Measurements from ENCODE around the gene DZIP1. TPM values are rescaled to one million over a fixed set of nuclear protein-coding genes. Genes with fewer than 3 reads are reported as not detected.

Gene DZIP1
- total RNA-seq, 1 experiment from 2014 or later: not detected

GRCh38 chr13:95546919-95547318 lies 97.6 kb downstream of the DZIP1 start:
- Histone ChIP-seq H3K9me2 (replicated peaks; ENCODE audit: insufficient read depth, low read length) (no peaks in the 10 kb centered on the region), H2AFZ (ENCODE audit: low read length) (no peak overlapping the region), H3K4me1 (ENCODE audit: low read length) (no peaks in the 10 kb centered on the region), H3K27me3 (ENCODE audit: low read length) (no peaks in the 10 kb centered on the region), H3K4me2 (ENCODE audit: low read depth, low read length, poor library complexity, severe bottlenecking) (no peak overlapping the region), H4K20me1 (ENCODE audit: insufficient read depth, low read depth, low read length) (no peaks in the 10 kb centered on the region), H3K9me3 (ENCODE audit: low read length) (no peaks in the 10 kb centered on the region), H3K4me3 (ENCODE audit: low read length) (no peak overlapping the region), H3K36me3 (ENCODE audit: insufficient read depth, low read length) (no peaks in the 10 kb centered on the region), H3K9ac (ENCODE audit: low read length) (no peak overlapping the region), H3K27ac (ENCODE audit: low read length) (no peak overlapping the region), H3K79me2 (ENCODE audit: low read length) (no peaks in the 10 kb centered on the region)
- DNase-seq: no peak

GRCh38 chr13:95544293-95544692 lies 100.2 kb downstream of the DZIP1 start:
- Histone ChIP-seq H3K27me3 (ENCODE audit: low read length) (no peaks in the 10 kb centered on the region), H3K36me3 (ENCODE audit: insufficient read depth, low read length) (no peaks in the 10 kb centered on the region), H2AFZ (ENCODE audit: low read length) (no peak overlapping the region), H3K4me3 (ENCODE audit: low read length) (no peak overlapping the region), H3K4me1 (ENCODE audit: low read length) (no peaks in the 10 kb centered on the region), H4K20me1 (ENCODE audit: insufficient read depth, low read depth, low read length) (no peaks in the 10 kb centered on the region), H3K9ac (ENCODE audit: low read length) (no peak overlapping the region), H3K9me2 (replicated peaks; ENCODE audit: insufficient read depth, low read length) (no peaks in the 10 kb centered on the region), H3K4me2 (ENCODE audit: low read depth, low read length, poor library complexity, severe bottlenecking) (no peak overlapping the region), H3K9me3 (ENCODE audit: low read length) (no peaks in the 10 kb centered on the region), H3K79me2 (ENCODE audit: low read length) (no peaks in the 10 kb centered on the region), H3K27ac (ENCODE audit: low read length) (no peak overlapping the region)
- no peak for DNase-seq

GRCh38 chr13:95541911-95542474 lies 102.5 kb downstream of the DZIP1 start:
- H4K20me1 ChIP-seq (ENCODE audit: insufficient read depth, low read depth, low read length): no peaks in the 10 kb centered on the region
- no peaks in the 10 kb centered on the region for H3K27me3 ChIP-seq (ENCODE audit: low read length)
- no peak overlapping the region for H2AFZ ChIP-seq (ENCODE audit: low read length)
- no peaks in the 10 kb centered on the region for H3K4me1 ChIP-seq (ENCODE audit: low read length)
- H3K4me2 ChIP-seq (ENCODE audit: low read depth, low read length, poor library complexity, severe bottlenecking): no peak overlapping the region
- H3K4me3 ChIP-seq (ENCODE audit: low read length): no peak overlapping the region
- H3K36me3 ChIP-seq (ENCODE audit: insufficient read depth, low read length): no peaks in the 10 kb centered on the region
- H3K27ac ChIP-seq (ENCODE audit: low read length): no peak overlapping the region
- H3K9me3 ChIP-seq (ENCODE audit: low read length): no peaks in the 10 kb centered on the region
- H3K79me2 ChIP-seq (ENCODE audit: low read length): no peaks in the 10 kb centered on the region
- H3K9ac ChIP-seq (ENCODE audit: low read length): no peak overlapping the region
- H3K9me2 ChIP-seq (replicated peaks; ENCODE audit: insufficient read depth, low read length): no peaks in the 10 kb centered on the region
- no peak for DNase-seq

GRCh38 chr13:95541308-95541707 lies 103.2 kb downstream of the DZIP1 start:
- H3K4me2 ChIP-seq (ENCODE audit: low read depth, low read length, poor library complexity, severe bottlenecking): no peak overlapping the region
- no peaks in the 10 kb centered on the region for H3K27me3 ChIP-seq (ENCODE audit: low read length)
- H3K27ac ChIP-seq (ENCODE audit: low read length): no peak overlapping the region
- no peak overlapping the region for H3K9ac ChIP-seq (ENCODE audit: low read length)
- no peaks in the 10 kb centered on the region for H3K9me3 ChIP-seq (ENCODE audit: low read length)
- no peak overlapping the region for H3K4me3 ChIP-seq (ENCODE audit: low read length)
- H3K4me1 ChIP-seq (ENCODE audit: low read length): no peaks in the 10 kb centered on the region
- H4K20me1 ChIP-seq (ENCODE audit: insufficient read depth, low read depth, low read length): no peaks in the 10 kb centered on the region
- H3K9me2 ChIP-seq (replicated peaks; ENCODE audit: insufficient read depth, low read length): no peaks in the 10 kb centered on the region
- H2AFZ ChIP-seq (ENCODE audit: low read length): no peak overlapping the region
- no peak for DNase-seq
- H3K36me3 ChIP-seq (ENCODE audit: insufficient read depth, low read length): no peaks in the 10 kb centered on the region
- no peaks in the 10 kb centered on the region for H3K79me2 ChIP-seq (ENCODE audit: low read length)

- DNase-seq: no peak
- H4K20me1 ChIP-seq (ENCODE audit: insufficient read depth, low read depth, low read length): no peaks in the 10 kb centered on the region
Measured at GRCh38 chr13:95540888-95541287, 103.6 kb downstream of the DZIP1 start.

GRCh38 chr13:95536632-95537241 lies 107.8 kb downstream of the DZIP1 start:
- Histone ChIP-seq H3K4me3 (ENCODE audit: low read length) (no peak overlapping the region), H3K36me3 (ENCODE audit: insufficient read depth, low read length) (no peaks in the 10 kb centered on the region), H3K4me1 (ENCODE audit: low read length) (no peaks in the 10 kb centered on the region), H4K20me1 (ENCODE audit: insufficient read depth, low read depth, low read length) (no peaks in the 10 kb centered on the region), H3K9me3 (ENCODE audit: low read length) (no peaks in the 10 kb centered on the region), H2AFZ (ENCODE audit: low read length) (no peak overlapping the region), H3K9ac (ENCODE audit: low read length) (no peak overlapping the region), H3K79me2 (ENCODE audit: low read length) (no peaks in the 10 kb centered on the region), H3K4me2 (ENCODE audit: low read depth, low read length, poor library complexity, severe bottlenecking) (no peak overlapping the region), H3K27ac (ENCODE audit: low read length) (no peak overlapping the region), H3K27me3 (ENCODE audit: low read length) (no peaks in the 10 kb centered on the region), H3K9me2 (replicated peaks; ENCODE audit: insufficient read depth, low read length) (no peaks in the 10 kb centered on the region)
- DNase-seq: peak; percentile 76

More at GRCh38 chr13:95540888-95541287, 103.6 kb downstream of the DZIP1 start:
- Histone ChIP-seq H3K27ac (ENCODE audit: low read length) (no peak overlapping the region), H3K9me3 (ENCODE audit: low read length) (no peaks in the 10 kb centered on the region), H3K79me2 (ENCODE audit: low read length) (no peaks in the 10 kb centered on the region), H3K4me1 (ENCODE audit: low read length) (no peaks in the 10 kb centered on the region), H3K27me3 (ENCODE audit: low read length) (no peaks in the 10 kb centered on the region), H3K9me2 (replicated peaks; ENCODE audit: insufficient read depth, low read length) (no peaks in the 10 kb centered on the region), H3K9ac (ENCODE audit: low read length) (no peak overlapping the region), H2AFZ (ENCODE audit: low read length) (no peak overlapping the region), H3K36me3 (ENCODE audit: insufficient read depth, low read length) (no peaks in the 10 kb centered on the region), H3K4me3 (ENCODE audit: low read length) (no peak overlapping the region), H3K4me2 (ENCODE audit: low read depth, low read length, poor library complexity, severe bottlenecking) (no peak overlapping the region)

- Histone ChIP-seq H3K4me2 (ENCODE audit: low read depth, low read length, poor library complexity, severe bottlenecking) (no peak overlapping the region), H3K36me3 (ENCODE audit: insufficient read depth, low read length) (no peaks in the 10 kb centered on the region), H2AFZ (ENCODE audit: low read length) (no peak overlapping the region), H3K4me1 (ENCODE audit: low read length) (no peaks in the 10 kb centered on the region), H3K79me2 (ENCODE audit: low read length) (no peaks in the 10 kb centered on the region), H3K9ac (ENCODE audit: low read length) (no peak overlapping the region), H3K9me2 (replicated peaks; ENCODE audit: insufficient read depth, low read length) (no peaks in the 10 kb centered on the region), H3K27ac (ENCODE audit: low read length) (no peak overlapping the region), H3K9me3 (ENCODE audit: low read length) (no peaks in the 10 kb centered on the region), H3K27me3 (ENCODE audit: low read length) (no peaks in the 10 kb centered on the region), H3K4me3 (ENCODE audit: low read length) (no peak overlapping the region), H4K20me1 (ENCODE audit: insufficient read depth, low read depth, low read length) (no peaks in the 10 kb centered on the region)
- no peak for DNase-seq
Measured at GRCh38 chr13:95535243-95535642, 109.3 kb downstream of the DZIP1 start.

GRCh38 chr13:95533545-95534160 lies 110.9 kb downstream of the DZIP1 start:
- Histone ChIP-seq H3K79me2 (ENCODE audit: low read length) (no peaks in the 10 kb centered on the region), H3K4me2 (ENCODE audit: low read depth, low read length, poor library complexity, severe bottlenecking) (no peak overlapping the region), H3K9me3 (ENCODE audit: low read length) (no peaks in the 10 kb centered on the region), H3K9ac (ENCODE audit: low read length) (no peak overlapping the region), H4K20me1 (ENCODE audit: insufficient read depth, low read depth, low read length) (no peaks in the 10 kb centered on the region), H3K27ac (ENCODE audit: low read length) (no peak overlapping the region), H3K4me1 (ENCODE audit: low read length) (no peaks in the 10 kb centered on the region), H3K36me3 (ENCODE audit: insufficient read depth, low read length) (no peaks in the 10 kb centered on the region), H3K27me3 (ENCODE audit: low read length) (no peaks in the 10 kb centered on the region), H3K4me3 (ENCODE audit: low read length) (no peak overlapping the region), H3K9me2 (replicated peaks; ENCODE audit: insufficient read depth, low read length) (no peaks in the 10 kb centered on the region), H2AFZ (ENCODE audit: low read length) (no peak overlapping the region)
- no peak for DNase-seq

All from Karpas-422 (cell line).